ENCODE data around the gene SLC43A3. TPM values are rescaled to one million over a fixed set of nuclear protein-coding genes. Genes with fewer than 3 reads are reported as not detected.

Gene SLC43A3
- total and polyA plus RNA-seq, 2 of the 4 experiments (the other 2 are of a cell fraction), result 12.7 to 21.1 TPM

GRCh38 chr11:57357310-57357709 lies 69.6 kb downstream of the SLC43A3 start:
- Histone ChIP-seq H3K27me3 (ENCODE audit: control insufficient read depth, insufficient read depth, low read length) (peaks cover 42% of the 10 kb centered on the region), H2AFZ (replicated peaks; ENCODE audit: low read length, poor library complexity) (no peak overlapping the region), H3K9ac (ENCODE audit: low read depth, low read length) (no peak overlapping the region), H2BK5ac (ENCODE audit: low read depth, low read length, poor library complexity, severe bottlenecking) (no peak overlapping the region), H3K56ac (ENCODE audit: extremely low read depth, insufficient read depth, low read length) (no peak overlapping the region), H3K36me3 (ENCODE audit: control insufficient read depth, insufficient read depth, low read length) (no peaks in the 10 kb centered on the region), H3K4ac (ENCODE audit: low read depth, low read length) (no peak overlapping the region), H3K23ac (ENCODE audit: low read depth, low read length) (no peak overlapping the region), H3K27ac (ENCODE audit: insufficient read depth, low read length) (no peak overlapping the region), H2BK120ac (ENCODE audit: low read depth, low read length) (no peak overlapping the region), H2BK15ac (ENCODE audit: low read depth, low read length) (no peak overlapping the region), H3K4me1 (ENCODE audit: control insufficient read depth, insufficient read depth, low read length) (no peaks in the 10 kb centered on the region), H2AK9ac (replicated peaks; ENCODE audit: low read depth, low read length, poor library complexity) (no peak overlapping the region), H4K8ac (ENCODE audit: low read depth in 2 of 2, low read length in 2 of 2) (no peak overlapping the region), H4K20me1 (ENCODE audit: insufficient read depth, low read length) (no peaks in the 10 kb centered on the region), H2AK5ac (ENCODE audit: low read depth, low read length) (no peak overlapping the region), H2BK20ac (ENCODE audit: low read depth, low read length) (no peak overlapping the region), H4K5ac (ENCODE audit: low read depth, low read length) (no peak overlapping the region), H3K4me2 (ENCODE audit: low read depth, low read length) (no peak overlapping the region), H3K79me1 (ENCODE audit: low read depth in 1 of 2, low read length in 2 of 2) (no peaks in the 10 kb centered on the region), H3K4me3 (ENCODE audit: insufficient read depth, low read depth, low read length) (no peak overlapping the region), H4K91ac (ENCODE audit: insufficient read depth, low read depth, low read length) (no peak overlapping the region), H3K14ac (replicated peaks; ENCODE audit: low read depth, low read length) (no peak overlapping the region), H3K18ac (ENCODE audit: low read depth, low read length) (no peak overlapping the region), H3K9me3 (ENCODE audit: control insufficient read depth, insufficient read depth, low read length) (no peaks in the 10 kb centered on the region), H3K9me1 (ENCODE audit: insufficient read depth, low read length) (no peaks in the 10 kb centered on the region)
- no peak for DNase-seq
- ATAC-seq (ENCODE audit: low read depth), result no peak
- ChIA-PET CTCF (no interaction called here), POLR2A (ENCODE audit: unreplicated experiment) (no interaction called here)
- dilution Hi-C loops (cut with HindIII; ENCODE audit: low sequenced_read_pairs, unreplicated experiment) (no loop called here), in situ Hi-C loops (cut with MboI; ENCODE audit: low sequenced_read_pairs) (loop anchor here (25.0 kb wide), 1 partner anchor 520 kb away; no protein-coding TSS in a partner anchor), intact Hi-C loops (cut with micrococcal nuclease) (no loop called here)
- BruUV-seq (replicated peaks), result no TSS peak
- no peak for TF ChIP-seq RCOR1 (IDR thresholded peaks at IDR 0.05; ENCODE audit: insufficient replicate concordance, low read length)
- TF ChIP-seq RFX5 (IDR thresholded peaks at IDR 0.05; ENCODE audit: low read depth, low read length), result no peak
- TF ChIP-seq ELK1 (IDR thresholded peaks at IDR 0.05; ENCODE audit: borderline replicate concordance, low read depth, low read length), result no peak
- TF ChIP-seq USF2 (IDR thresholded peaks at IDR 0.05; ENCODE audit: low read depth, low read length), result no peak
- TF ChIP-seq MAFK (IDR thresholded peaks at IDR 0.05; ENCODE audit: low read depth, low read length), result no peak
- no peak for TF ChIP-seq CHD1 (IDR thresholded peaks at IDR 0.05; ENCODE audit: low read depth, low read length)
- TF ChIP-seq BHLHE40 (IDR thresholded peaks at IDR 0.05; ENCODE audit: low read depth, low read length), result no peak
- no peak for TF ChIP-seq SMC3 (IDR thresholded peaks at IDR 0.05; ENCODE audit: low read depth, low read length)
- no peak for TF ChIP-seq CEBPB (IDR thresholded peaks at IDR 0.05; ENCODE audit: low read depth, low read length)
- no peak for TF ChIP-seq MAZ (IDR thresholded peaks at IDR 0.05; ENCODE audit: borderline replicate concordance, low read depth, low read length)
- TF ChIP-seq CTCF (conservative IDR thresholded peaks at IDR 0.05; ENCODE audit: low read depth, low read length), result no peak
- no peak for TF ChIP-seq MXI1 (IDR thresholded peaks at IDR 0.05; ENCODE audit: borderline replicate concordance, low read depth, low read length)
- no peak for TF ChIP-seq POLR2A (IDR thresholded peaks at IDR 0.05; ENCODE audit: low read depth, low read length)
- no peak for TF ChIP-seq FOS (IDR thresholded peaks at IDR 0.05; ENCODE audit: low read depth, low read length)
- no peak for TF ChIP-seq NFE2L2 (IDR thresholded peaks at IDR 0.05; ENCODE audit: low read depth, low read length)
- no CpG with 5 or more reads among the region's 3 CpGs for WGBS, 2 experiments (ENCODE audit: extremely low coverage in 2 of 2, insufficient read length in 1 of 2)

Data from IMR-90 (cell line).